HG03460 (cell line): ENCODE data around the gene PXMP4.

Experiments
- ATAC-seq: cut with Tn5 transposase; IDR thresholded peaks from one replicate; pipeline ENCODE4 v1.9.1; 2021; ENCODE audit not compliant: unreplicated experiment

The PXMP4 gene

DNA sequence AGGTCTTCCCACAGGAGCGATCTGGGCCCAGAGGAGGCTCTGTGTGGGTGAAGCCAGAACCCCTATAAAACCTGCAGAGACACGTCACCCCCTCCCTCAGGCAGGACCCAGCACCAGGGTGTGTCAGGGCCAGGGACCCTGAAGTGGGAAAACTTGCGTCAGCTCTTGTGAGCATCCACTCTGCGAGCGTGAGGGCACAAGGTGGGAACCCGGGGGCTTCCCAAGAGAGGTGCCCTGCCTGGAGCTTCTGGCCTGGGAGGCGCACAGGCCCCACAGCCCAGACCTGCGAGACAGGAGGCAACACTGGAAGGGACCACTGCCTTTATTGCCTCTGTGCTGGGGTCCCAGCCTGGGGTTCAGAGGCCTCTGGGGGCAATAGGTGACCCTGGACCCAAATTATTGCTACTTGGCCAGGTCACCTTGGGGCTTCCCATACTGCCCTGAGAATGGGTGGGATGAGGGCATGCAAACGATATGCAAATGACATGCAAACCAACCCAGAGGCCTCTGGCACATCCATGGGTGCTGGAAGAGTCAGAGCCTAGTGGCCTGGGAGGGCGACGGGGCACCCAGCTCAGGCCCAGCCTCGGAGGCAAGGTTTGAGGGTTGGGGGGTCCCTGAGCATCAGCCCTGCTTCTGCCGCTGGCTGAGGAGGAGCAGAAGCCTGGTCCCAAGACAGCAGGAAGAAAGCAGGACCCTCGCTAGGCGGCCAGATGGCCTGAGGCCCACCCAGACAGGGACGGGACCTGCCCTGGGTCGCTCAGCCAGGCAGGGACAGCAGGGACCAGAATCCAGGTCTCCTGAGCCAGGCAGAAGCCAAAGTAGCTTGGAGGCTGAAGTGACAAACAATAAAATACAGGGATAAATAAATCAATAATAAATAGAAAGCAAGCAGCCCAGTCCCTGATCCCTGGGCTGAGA, 63.1 kb downstream of the PXMP4 start:
- ATAC-seq: no peak

DNA sequence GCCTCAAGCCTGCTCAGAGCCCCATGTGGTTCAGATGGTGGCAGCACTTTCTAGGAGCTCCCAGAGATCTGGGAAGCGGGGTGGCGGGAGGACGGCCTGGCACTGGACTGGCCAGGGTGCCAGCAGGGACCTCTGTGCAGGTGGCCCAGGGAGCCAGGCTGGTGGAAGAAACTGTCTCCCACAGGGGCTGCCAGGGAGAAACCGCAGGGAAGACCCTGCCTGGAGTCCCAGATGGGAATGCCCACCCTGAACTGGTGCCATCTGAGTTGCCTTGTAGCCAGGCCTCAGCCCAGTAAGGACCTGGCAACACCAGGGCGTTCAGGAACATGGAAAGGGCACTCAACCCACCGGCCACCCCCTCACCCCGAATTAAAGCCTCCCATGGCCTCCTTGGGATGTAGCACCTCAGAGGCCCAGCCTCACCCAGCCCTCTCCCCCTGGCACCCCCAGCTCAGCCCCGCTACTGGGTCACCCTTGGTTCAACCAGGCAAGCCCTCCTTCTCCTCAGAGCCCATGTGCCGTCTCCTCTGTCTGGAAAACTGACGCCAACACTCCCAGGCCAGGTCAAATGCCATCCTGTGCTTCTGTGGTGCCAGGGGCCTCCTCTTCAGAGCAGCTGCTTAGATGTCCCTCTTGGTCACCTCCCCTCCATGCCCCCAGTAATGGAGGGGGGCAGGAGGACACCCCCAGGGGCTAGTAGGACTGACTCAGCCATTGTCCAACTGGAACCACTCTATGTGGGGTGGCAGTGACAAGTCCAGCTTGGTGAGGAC, 63.9 kb downstream of the PXMP4 start:
- no peak for ATAC-seq

DNA sequence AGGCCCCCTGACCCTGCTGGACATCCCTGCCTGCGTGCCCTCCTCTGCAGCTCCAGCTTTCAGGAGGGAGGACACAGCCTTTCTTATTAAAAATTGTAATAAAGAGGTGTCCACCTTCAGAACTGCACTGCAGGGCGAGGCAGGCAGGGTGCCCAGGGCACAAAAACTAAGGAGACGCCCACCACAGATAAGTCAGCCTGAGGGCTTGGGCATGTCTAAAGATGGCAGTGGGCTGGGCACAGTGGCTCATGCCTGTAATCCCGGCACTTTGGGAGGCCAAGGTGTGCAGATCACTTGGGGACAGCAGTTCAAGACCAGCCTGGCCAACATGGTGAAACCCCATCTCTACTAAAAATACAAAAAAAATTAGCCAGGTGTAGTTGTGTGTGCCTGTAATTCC, 64.9 kb downstream of the PXMP4 start:
- no peak for ATAC-seq

DNA sequence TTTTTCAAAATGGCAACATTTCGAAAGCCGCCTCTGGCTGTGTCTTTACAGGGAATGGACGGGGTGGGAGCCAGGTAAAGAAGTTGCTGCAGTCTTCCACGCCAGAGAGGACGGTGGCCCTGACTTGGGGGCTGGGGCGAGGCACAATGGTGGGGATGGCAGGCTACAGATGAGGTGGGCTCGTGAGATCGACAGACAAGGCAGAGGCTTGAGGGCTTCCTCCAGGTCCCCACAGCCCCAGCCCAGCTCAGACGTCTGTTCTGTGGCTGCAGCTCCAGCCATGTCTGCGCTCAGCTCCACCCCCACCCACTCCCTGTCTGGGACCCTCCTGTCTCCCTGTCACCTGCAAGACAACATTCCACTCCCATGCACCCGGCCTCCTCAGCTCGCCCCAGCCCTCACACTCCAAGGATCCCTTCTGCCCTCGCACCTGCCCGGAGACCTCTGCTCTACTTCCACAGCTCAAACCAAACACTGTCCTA, 65.4 kb downstream of the PXMP4 start:
- no peak for ATAC-seq

DNA sequence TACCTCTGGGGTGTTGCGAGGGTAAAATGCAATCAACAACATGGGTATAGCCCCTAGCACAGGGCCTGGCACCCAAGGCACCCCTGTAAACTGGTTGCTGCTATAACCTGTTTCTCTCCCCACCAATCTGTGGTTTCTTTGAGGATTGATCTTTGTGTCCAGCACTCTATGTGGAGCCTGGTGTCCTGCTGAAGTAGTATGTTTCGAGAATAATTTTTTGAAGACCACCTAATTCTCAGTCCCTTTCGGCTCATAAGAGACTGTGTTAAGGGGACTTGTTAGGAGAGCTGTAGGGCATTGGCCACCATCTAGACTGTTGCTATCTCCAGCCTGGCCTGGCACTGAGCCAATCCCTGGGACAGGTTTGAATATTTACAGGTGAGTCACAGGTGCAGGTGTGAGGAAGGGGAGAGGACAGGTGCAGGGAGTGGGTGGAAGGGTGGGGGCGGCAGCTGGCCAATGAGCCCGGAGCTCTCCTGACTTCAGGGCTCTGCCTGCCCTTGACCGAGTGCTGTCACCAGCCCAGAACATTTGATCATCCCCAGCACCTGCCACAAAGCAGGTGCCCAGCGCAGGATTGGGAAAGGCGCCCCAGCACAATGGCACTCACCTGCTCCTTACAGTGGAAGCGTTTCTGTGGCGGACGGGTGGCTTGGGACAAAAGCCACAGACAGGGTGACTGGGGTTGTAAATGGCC, 66.1 kb downstream of the PXMP4 start:
- ATAC-seq: no peak

DNA sequence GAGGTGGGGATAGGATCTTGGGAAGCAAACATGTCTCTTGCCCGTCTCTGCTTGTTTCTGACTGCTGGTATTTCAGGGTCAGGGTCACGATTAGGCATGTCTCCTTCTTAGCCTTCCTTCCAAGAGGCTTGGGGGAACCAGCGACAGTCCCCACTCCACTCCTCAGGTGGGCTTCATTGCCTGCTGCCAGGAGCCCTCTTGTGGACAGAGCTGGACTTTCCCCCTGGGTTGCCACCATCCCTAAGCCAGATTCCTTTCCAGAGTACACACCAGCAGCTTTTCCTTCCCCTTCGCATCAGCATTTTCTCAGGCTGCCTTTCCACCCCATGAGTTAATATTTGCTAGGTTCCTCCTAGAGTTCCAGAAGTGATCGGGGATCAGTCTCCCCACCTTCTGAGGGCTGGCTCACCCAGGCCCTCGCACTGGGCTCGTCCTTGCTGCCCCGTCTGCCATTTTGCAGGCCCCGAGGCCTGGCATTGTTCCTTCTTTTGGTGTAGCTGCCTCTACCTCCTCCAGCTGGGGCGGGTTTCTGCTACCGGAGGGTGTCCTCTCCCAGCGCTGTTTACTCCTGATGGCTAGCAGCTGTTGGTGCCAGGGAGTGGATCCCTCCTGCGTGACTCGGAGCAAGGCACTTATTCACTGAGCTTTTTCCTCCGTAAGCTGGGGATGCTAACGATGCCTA, 66.8 kb downstream of the PXMP4 start:
- ATAC-seq: no peak
